Measurements from ENCODE around the gene SHLD1.

- TF ChIP-seq CTCF (IDR thresholded peaks at IDR 0.05) (no peak), POLR2A (IDR thresholded peaks at IDR 0.05) (no peak)
Observed at GRCh38 chr20:5745416-5746030, 4.7 kb upstream of the SHLD1 start.
